Activated T-cell treated with anti-CD3 and anti-CD28 coated beads, Interleukin-2, amount 50 U/mL, for 4 hours (primary cell): ENCODE results near the gene B3GLCT. TPM values are rescaled to one million over a fixed set of nuclear protein-coding genes. Genes with fewer than 3 reads are reported as not detected.
"Not testable (repeated sequence)": the region's sequence is repeated elsewhere in the genome, so short reads cannot be mapped to it uniquely, and the experiment has no call there.

Source experiments
- ATAC-seq, 2 donors: fragments of 200-7000 bp; cut with Tn5 transposase; one replicate each; pipeline ENCODE4 v1.10.0; 2021
- DNase-seq: peaks from one replicate; pipeline ENCODE4 v3.0.0-alpha.2; 2020
- H3K27me3 Mint-ChIP-seq: one replicate; pipeline ENCODE4 v1.8.0; 2021; ENCODE audit warnings: low read depth, mixed read lengths
- H3K36me3 Mint-ChIP-seq: one replicate; pipeline ENCODE4 v1.8.0; 2022; ENCODE audit warnings: mixed read lengths; ENCODE audit not compliant: insufficient read depth
- H3K4me1 Mint-ChIP-seq: one replicate; pipeline ENCODE4 v1.8.0; 2021; ENCODE audit warnings: low read depth, mixed read lengths
- H3K4me3 Mint-ChIP-seq: one replicate; pipeline ENCODE4 v1.8.0; 2021; ENCODE audit warnings: mild to moderate bottlenecking, moderate library complexity, mixed read lengths
- H3K9me3 Mint-ChIP-seq: one replicate; pipeline ENCODE4 v1.8.0; 2021; ENCODE audit warnings: mixed read lengths
- total RNA-seq, 3 donors: library from RNA; stranded (reverse); gene quantifications; one replicate each; pipeline ENCODE4 v1.2.1, GENCODE V29; 2021

B3GLCT gene
- total RNA-seq, 3 donors from 2014 or later: 3.7 to 4.1 (median 3.9) TPM

DNA sequence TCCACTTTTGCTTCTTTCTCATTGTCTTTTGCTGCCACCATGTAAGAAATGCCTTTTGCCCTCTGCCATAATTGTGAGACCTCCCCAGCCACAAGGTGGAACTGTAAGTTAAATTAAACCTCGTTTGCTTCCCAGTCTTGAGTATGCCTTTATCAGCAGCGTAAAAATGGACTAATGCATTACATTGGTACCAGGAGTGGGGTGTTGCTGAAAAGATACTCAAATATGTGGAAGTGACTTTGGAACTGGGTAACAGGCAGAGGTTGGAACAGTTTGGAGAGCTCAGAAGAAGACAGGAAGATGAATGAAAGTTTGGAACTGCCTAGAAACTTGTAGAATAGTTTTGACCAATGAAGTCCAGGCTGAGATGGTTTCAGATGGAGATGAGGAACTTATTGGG is 115.2 kb downstream of the B3GLCT start:
- Mint-ChIP-seq H3K4me3 (no peak overlapping the region), H3K36me3 (peaks cover 42% of the 10 kb centered on the region), H3K9me3 (peaks cover 34% of the 10 kb centered on the region), H3K27me3 (no peaks in the 10 kb centered on the region), H3K4me1 (no peaks in the 10 kb centered on the region)
- DNase-seq (no peak), ATAC-seq (no peak)

DNA sequence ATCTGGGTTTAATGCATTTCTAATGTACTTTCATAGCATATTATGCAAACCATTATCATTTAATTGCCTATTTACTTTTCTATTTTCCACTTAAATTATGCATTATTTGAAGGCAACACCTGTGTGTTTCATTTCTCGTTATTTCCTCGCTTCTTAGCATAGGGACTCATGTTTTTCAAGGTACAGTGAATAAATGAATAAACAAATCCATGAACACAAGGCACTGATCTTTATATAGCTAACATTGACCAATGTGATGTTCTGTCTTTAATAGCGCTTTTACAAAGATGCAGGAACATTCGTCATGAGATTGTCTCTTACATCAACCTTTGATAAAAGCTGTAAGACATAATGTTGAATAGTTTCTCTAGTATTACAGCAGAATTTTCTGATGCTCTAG is 121.2 kb downstream of the B3GLCT start:
- peaks cover 31% of the 10 kb centered on the region for H3K36me3 Mint-ChIP-seq

DNA sequence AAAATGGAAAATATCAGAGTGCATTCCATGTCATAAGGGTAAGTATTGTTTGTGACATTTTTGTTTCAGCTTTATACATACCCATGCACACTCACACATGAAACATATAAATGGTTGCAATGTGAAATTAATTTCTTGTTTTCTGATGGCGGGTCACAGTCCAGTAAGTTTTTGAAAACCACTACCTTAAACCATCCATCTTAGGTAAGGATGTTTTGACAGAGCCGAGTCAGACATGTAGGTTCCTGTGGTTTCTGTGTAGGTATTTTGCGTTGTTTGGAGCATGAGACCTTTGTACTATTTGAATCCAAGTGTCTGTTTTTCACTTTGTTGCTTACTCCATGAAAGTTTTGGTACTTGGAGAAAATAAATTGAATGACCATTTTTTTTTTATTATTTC is 121.7 kb downstream of the B3GLCT start:
- H3K27me3 Mint-ChIP-seq: no peaks in the 10 kb centered on the region
- H3K36me3 Mint-ChIP-seq: peaks cover 30% of the 10 kb centered on the region
- H3K4me1 Mint-ChIP-seq: no peaks in the 10 kb centered on the region
- H3K9me3 Mint-ChIP-seq: no peaks in the 10 kb centered on the region
- DNase-seq: no peak
- H3K4me3 Mint-ChIP-seq: no peak overlapping the region
- no peak for ATAC-seq

More for the DNA sequence above, 121.2 kb downstream of the B3GLCT start:
- Mint-ChIP-seq H3K27me3 (no peaks in the 10 kb centered on the region), H3K4me3 (no peak overlapping the region), H3K4me1 (no peaks in the 10 kb centered on the region), H3K9me3 (no peaks in the 10 kb centered on the region)
- DNase-seq: no peak
- no peak for ATAC-seq

DNA sequence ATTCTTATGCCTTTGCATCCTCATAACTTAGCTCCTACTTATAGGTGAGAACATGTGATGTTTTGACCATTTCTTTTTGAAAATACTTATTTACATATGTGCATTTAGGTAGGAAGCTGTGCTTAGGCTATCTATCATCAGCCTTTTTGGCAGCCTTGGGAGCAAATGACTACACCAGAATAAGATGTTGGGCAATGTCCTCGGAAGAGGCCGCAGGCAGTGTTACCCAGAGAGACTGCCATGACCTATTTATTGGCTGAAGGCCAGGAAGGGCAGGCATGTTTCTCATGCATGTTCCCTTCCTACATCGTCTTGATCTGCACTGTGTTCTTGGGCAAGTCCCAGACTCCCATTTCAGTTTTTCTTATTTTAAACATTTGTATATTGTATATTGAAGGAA is 122.3 kb downstream of the B3GLCT start:
- DNase-seq: no peak
- no peak for ATAC-seq
- H3K4me3 Mint-ChIP-seq: no peak overlapping the region
- peaks cover 33% of the 10 kb centered on the region for H3K36me3 Mint-ChIP-seq
- no peaks in the 10 kb centered on the region for H3K4me1 Mint-ChIP-seq
- no peaks in the 10 kb centered on the region for H3K9me3 Mint-ChIP-seq
- no peaks in the 10 kb centered on the region for H3K27me3 Mint-ChIP-seq

DNA sequence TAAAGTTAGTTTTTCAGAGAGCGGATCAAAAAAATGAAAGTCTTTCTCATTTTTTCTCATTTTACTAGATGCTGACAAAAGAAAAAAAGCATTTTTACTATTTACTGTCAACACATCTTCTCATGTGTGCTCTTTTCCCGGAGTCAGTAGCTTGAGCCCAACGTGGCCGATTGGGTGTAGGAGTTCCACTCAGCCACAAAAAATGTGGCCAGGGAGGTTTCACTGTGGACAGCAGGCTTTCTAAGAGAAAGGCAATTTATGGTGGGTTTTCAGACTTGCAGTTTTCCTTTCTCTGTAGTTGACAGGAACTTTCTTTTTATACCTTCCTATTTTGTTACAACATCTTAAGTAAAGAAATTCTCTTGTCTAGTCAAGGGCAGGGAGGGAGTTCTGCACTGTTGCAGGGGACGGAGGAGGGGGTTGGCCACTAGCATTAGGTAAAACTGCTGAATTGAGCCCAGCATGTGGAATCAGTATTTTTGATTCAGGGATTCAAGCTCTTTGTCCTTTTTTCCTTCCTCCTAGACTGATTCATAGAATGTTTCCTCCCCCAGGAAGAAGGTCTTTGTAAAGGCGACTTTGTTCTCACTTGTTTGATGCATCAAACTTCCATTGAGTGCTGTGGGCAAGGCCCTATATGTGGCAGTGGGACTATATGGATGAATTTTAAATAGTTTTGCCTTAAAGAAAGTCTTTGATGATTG is 123.1 kb downstream of the B3GLCT start:
- H3K9me3 Mint-ChIP-seq: no peaks in the 10 kb centered on the region
- no peaks in the 10 kb centered on the region for H3K27me3 Mint-ChIP-seq
- DNase-seq (no peak), ATAC-seq (no peak)
- no peaks in the 10 kb centered on the region for H3K4me1 Mint-ChIP-seq
- H3K4me3 Mint-ChIP-seq: no peak overlapping the region
- peaks cover 36% of the 10 kb centered on the region for H3K36me3 Mint-ChIP-seq

DNA sequence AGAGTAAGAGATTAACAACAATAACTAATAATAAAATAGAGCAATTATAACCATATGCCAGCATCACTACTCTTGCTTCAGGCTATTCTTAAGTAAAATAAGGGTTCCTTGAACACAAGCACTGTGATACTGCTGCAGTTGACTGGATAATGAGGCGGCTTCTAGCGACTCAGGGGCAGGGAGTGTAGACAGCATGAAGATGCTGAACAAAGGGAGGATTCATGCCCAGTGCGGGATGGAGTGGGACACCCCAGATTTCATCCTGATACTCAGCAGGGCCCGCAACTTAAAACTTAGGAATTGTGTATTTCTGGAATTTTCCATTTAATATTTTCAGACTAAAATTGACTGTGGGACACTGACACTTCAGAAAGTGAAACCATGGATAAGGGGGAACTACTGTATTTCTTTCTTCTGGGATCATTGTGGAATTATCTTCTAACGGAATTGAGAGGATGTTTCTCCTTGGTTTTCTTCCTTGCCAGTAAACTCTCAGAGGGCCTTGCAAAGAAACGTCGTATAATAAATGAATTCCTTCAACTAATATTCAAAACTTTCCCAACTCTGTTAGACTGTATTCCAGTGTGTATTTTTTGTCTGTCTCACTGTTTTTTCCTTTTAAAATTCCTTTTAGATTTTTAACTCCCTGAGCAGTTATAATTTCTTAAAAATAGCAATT is 127.5 kb downstream of the B3GLCT start:
- DNase-seq (no peak), ATAC-seq (no peak)
- Mint-ChIP-seq H3K4me3 (no peak overlapping the region), H3K36me3 (peaks cover 42% of the 10 kb centered on the region), H3K4me1 (no peaks in the 10 kb centered on the region), H3K9me3 (no peaks in the 10 kb centered on the region), H3K27me3 (no peaks in the 10 kb centered on the region)

DNA sequence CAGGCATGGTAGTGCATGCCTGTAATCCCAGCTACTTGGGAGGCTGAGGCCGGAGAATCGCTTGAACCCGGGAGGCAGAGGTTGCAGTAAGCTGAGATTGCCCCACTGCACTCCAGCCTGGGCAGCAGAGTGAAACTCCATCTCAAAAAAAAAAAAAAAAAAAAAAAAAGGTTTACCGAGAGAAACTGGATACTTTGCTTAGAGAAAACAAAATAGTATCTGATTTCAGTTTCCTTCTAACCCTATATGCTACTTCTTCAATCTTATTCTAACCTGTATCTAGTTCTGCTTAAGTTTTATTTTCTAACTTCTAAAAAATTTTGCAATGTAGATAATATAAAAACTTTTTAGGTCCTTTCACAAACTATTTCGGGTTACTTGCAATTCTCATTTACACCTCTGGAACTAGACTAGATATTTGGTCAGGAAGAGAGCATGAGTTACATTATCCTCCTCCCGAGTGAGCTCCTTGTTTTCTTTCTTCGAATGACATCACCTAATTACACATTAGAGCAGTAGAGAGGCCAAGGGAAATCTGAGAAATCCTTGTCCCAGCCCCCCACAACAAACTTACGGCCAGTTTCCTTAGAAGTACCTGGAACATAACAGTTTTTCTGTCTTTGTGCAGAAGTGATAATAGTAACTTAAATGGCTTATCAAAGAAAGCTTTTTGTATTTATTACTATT is 128.9 kb downstream of the B3GLCT start:
- DNase-seq (no peak), ATAC-seq (no peak)
- H3K4me3 Mint-ChIP-seq: no peak overlapping the region
- no peaks in the 10 kb centered on the region for H3K9me3 Mint-ChIP-seq
- no peaks in the 10 kb centered on the region for H3K27me3 Mint-ChIP-seq
- H3K36me3 Mint-ChIP-seq: peaks cover 42% of the 10 kb centered on the region
- no peaks in the 10 kb centered on the region for H3K4me1 Mint-ChIP-seq

DNA sequence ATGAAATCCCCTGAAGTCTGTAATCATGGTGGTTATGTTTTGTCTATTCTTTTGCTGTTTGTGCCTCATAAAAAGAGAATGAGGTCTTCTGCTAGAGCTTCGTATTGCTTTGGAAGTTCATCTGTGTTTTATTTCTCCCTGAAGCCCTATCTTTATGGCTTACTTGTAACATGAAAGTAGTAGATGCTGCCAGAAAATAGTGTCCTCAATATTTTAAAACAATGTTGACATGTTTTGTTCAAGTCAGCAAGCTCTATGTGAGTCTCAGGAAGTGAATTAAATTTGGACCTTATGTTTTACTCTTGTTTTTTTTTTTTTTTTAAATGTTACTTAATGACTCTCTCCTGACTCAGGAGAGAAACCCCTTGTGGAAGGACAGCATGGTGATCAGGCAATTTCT is 130.5 kb downstream of the B3GLCT start:
- peaks cover 35% of the 10 kb centered on the region for H3K36me3 Mint-ChIP-seq
- H3K4me1 Mint-ChIP-seq: no peaks in the 10 kb centered on the region
- DNase-seq (no peak), ATAC-seq (no peak)
- no peaks in the 10 kb centered on the region for H3K9me3 Mint-ChIP-seq
- H3K4me3 Mint-ChIP-seq: no peak overlapping the region
- no peaks in the 10 kb centered on the region for H3K27me3 Mint-ChIP-seq

DNA sequence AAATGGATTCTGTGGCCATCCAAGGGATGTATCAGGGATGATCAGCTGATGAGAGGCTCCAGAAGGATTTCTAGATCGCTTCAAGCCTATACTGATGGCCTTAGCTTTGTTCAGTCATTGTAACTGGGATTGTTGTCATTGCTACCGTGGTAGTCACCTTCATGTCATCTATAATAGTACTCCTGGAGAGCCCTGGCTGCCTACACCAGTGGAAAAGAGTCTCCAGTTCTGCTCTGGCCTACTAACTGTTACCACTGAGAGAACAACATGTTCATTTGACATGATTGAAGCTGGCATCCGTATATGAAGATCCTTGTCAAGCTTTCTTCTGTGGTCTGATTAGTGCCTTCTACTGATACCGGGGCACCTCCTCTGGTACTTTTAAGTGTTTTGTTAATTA is 131.3 kb downstream of the B3GLCT start:
- DNase-seq (no peak), ATAC-seq (no peak)
- H3K27me3 Mint-ChIP-seq: peaks cover 4% of the 10 kb centered on the region
- H3K4me1 Mint-ChIP-seq: no peaks in the 10 kb centered on the region
- H3K9me3 Mint-ChIP-seq: peaks cover 3% of the 10 kb centered on the region
- peaks cover 29% of the 10 kb centered on the region for H3K36me3 Mint-ChIP-seq
- H3K4me3 Mint-ChIP-seq: no peak overlapping the region

DNA sequence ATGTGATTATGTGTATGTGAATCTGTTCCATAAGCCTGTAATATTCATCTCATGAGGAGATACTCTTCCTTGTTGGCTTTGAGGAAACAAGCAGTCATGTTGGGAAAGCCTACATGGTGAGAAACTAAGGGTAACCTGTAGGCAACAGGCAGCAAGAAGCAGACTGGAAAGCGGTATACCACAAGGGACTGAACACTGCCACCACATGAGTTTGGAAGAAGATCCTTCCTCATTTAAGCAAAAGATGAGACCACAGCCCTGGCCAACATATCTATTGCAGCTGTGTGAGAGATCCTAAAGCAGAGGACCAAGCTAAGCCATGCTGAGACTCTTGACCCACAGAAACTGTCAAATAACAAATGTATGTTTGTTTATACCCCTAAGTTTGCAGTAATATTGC is 134.8 kb downstream of the B3GLCT start:
- DNase-seq (no peak), ATAC-seq (no peak)
- Mint-ChIP-seq H3K4me1 (no peaks in the 10 kb centered on the region), H3K4me3 (no peak overlapping the region), H3K27me3 (peaks cover 4% of the 10 kb centered on the region), H3K9me3 (peaks cover 12% of the 10 kb centered on the region), H3K36me3 (peaks cover 10% of the 10 kb centered on the region)

DNA sequence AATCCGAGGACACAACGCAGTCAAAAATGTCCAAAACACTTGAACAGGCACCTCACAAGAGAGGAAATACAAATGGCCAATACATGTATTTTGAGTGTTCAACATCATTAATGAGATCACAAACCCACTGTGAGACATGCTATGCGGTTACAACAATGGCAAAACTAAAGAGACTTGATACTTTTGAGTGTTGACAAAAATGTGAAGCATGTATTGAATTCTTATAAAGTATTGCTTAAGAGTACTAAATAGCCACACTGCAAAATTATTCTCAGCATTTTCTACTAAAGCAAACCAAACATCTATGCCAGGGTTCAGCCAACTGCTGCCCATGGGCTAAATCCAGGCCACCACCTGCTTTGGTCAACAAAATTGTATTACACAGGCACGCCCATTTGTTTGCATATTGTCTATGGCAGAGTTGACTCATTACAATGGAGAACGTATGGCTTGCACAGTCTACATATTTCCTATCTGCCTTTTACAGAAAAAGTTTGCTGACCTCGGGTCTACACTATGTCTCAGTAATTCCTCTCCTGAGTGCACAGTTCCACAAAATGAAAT is 135.3 kb downstream of the B3GLCT start:
- H3K36me3 Mint-ChIP-seq: peaks cover 6% of the 10 kb centered on the region
- peaks cover 12% of the 10 kb centered on the region for H3K9me3 Mint-ChIP-seq
- H3K4me3 Mint-ChIP-seq: no peak overlapping the region
- peaks cover 4% of the 10 kb centered on the region for H3K27me3 Mint-ChIP-seq
- H3K4me1 Mint-ChIP-seq: no peaks in the 10 kb centered on the region
- no peak for ATAC-seq
- no peak for DNase-seq

DNA sequence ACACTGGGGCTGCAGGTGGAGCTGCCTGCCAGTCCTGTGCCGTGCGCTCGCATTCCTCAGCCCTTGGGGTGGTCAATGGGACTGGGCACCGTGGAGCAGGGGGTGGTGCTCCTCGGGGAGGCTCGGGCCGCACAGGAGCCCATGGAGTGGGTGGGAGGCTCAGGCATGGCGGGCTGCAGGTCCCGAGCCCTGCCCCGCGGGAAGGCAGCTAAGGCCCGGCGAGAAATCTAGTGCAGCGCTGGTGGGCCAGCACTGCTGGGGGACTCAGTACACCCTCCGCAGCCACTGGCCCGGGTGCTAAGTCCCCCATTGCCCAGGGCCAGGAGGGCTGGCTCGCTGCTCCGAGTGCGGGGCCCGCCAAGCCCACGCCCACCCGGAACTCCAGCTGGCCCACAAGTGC is 139.8 kb downstream of the B3GLCT start:
- not testable (repeated sequence) for H3K27me3 Mint-ChIP-seq, H3K4me3 Mint-ChIP-seq, ATAC-seq, H3K4me1 Mint-ChIP-seq, DNase-seq, H3K36me3 Mint-ChIP-seq
- H3K9me3 Mint-ChIP-seq: peaks cover 12% of the 10 kb centered on the region

DNA sequence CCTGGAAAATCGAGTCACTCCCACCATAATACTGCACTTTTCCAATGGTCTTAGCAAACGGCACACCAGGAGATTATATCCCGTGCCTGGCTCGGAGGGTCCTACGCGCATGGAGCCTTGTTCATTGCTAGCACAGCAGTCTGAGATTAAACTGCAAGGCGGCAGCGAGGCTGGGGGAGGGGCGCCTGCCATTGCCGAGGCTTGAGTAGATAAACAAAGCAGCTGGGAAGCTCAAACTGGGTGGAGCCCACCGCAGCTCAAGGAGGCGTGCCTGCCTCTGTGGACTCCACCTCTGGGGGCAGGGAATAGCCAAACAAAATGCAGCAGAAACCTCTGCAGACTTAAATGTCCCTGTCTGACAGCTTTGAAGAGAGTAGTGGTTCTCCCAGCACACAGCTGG is 141.1 kb downstream of the B3GLCT start:
- H3K4me3 Mint-ChIP-seq, H3K27me3 Mint-ChIP-seq, DNase-seq, H3K4me1 Mint-ChIP-seq, H3K9me3 Mint-ChIP-seq, H3K36me3 Mint-ChIP-seq, ATAC-seq: not testable (repeated sequence)

DNA sequence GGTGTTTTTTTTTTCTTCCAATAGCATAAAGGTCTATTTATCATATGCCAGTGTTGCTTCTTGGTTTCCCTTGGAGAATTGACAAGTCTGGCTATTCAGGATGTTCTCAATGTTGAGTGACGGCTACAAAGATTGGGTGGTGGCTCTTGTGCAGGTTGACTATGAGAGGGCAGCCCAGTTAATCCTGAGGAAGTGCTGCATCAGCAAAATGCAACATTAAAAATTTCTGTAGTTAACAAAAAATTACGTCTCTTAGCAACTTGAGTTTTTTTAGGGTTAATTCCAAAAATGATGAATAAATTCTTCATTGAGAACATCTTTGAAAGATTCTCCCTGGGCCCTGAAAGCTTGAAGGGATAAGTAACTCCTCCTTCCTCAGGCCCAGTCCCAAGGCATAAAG is 147.1 kb downstream of the B3GLCT start:
- no peaks in the 10 kb centered on the region for H3K4me1 Mint-ChIP-seq
- H3K4me3 Mint-ChIP-seq: no peak overlapping the region
- ATAC-seq (no peak), DNase-seq (no peak)
- no peaks in the 10 kb centered on the region for H3K36me3 Mint-ChIP-seq
- peaks cover 13% of the 10 kb centered on the region for H3K27me3 Mint-ChIP-seq
- peaks cover 4% of the 10 kb centered on the region for H3K9me3 Mint-ChIP-seq
